Endometrial microvascular endothelial cells (primary cell): ENCODE results near the gene LKAAEAR1. TPM values are rescaled to one million over a fixed set of nuclear protein-coding genes. Genes with fewer than 3 reads are reported as not detected.
"Not testable (repeated sequence)": the region's sequence is repeated elsewhere in the genome, so short reads cannot be mapped to it uniquely, and the experiment has no call there.

Experiments
- in situ Hi-C: cut with HindIII; loops from 2 replicates; pipeline ENCODE4 v1.10.0; 2017; ENCODE audit warnings: low sequenced_read_pairs, low pct_unique_long_range_greater_than_20kb; ENCODE audit errors: inconsistent ontology term
- total RNA-seq: library from RNA; depleted of rRNA; stranded (reverse); fragments of >200 nt; gene quantifications from one replicate; pipeline ENCODE4 v1.2.3, GENCODE V29; 2015; ENCODE audit errors: inconsistent ontology term

LKAAEAR1 gene
- total RNA-seq, 1 donor from 2014 or later, result not detected

GRCh38 chr20:64100946-64101688 lies 16.9 kb upstream of the LKAAEAR1 start:
- in situ Hi-C loops, result no loop called here

GRCh38 chr20:64100566-64100888 lies 16.3 kb upstream of the LKAAEAR1 start:
- in situ Hi-C loops, result no loop called here

- in situ Hi-C loops, result no loop called here
Measured at GRCh38 chr20:64099880-64100565, 15.8 kb upstream of the LKAAEAR1 start.

GRCh38 chr20:64099086-64099786 lies 15.0 kb upstream of the LKAAEAR1 start:
- in situ Hi-C loops, result no loop called here

- in situ Hi-C loops, result no loop called here
Measured at GRCh38 chr20:64098471-64099013, 14.3 kb upstream of the LKAAEAR1 start.

GRCh38 chr20:64096535-64096934 lies 12.3 kb upstream of the LKAAEAR1 start:
- in situ Hi-C loops, result no loop called here

GRCh38 chr20:64095927-64096326 lies 11.7 kb upstream of the LKAAEAR1 start:
- in situ Hi-C loops, result no loop called here

- in situ Hi-C loops, result no loop called here
Measured at GRCh38 chr20:64095455-64095854, 11.3 kb upstream of the LKAAEAR1 start.

- in situ Hi-C loops, result no loop called here
Measured at GRCh38 chr20:64093013-64093503, 8.9 kb upstream of the LKAAEAR1 start.

GRCh38 chr20:64092258-64093012 lies 8.2 kb upstream of the LKAAEAR1 start:
- in situ Hi-C loops, result no loop called here

GRCh38 chr20:64091770-64092169 lies 7.6 kb upstream of the LKAAEAR1 start:
- in situ Hi-C loops, result no loop called here

- in situ Hi-C loops, result no loop called here
Measured at GRCh38 chr20:64091340-64091739, 7.1 kb upstream of the LKAAEAR1 start.

GRCh38 chr20:64090165-64090564 lies 6.0 kb upstream of the LKAAEAR1 start:
- in situ Hi-C loops, result no loop called here

- in situ Hi-C loops, result not testable (repeated sequence)
Measured at GRCh38 chr20:64088586-64088985, 4.4 kb upstream of the LKAAEAR1 start.

- in situ Hi-C loops, result not testable (repeated sequence)
Measured at GRCh38 chr20:64087226-64087825, 3.1 kb upstream of the LKAAEAR1 start.

GRCh38 chr20:64086801-64087200 lies 2.6 kb upstream of the LKAAEAR1 start:
- in situ Hi-C loops, result no loop called here

GRCh38 chr20:64084685-64085152 lies 521 bp upstream of the LKAAEAR1 start:
- in situ Hi-C loops, result no loop called here

- in situ Hi-C loops, result no loop called here
Measured at GRCh38 chr20:64083378-64083803, 807 bp downstream of the LKAAEAR1 start.
